Muscle of leg (tissue), 11 donors: ENCODE measurements around the gene ARFGAP1. TPM values are rescaled to one million over a fixed set of nuclear protein-coding genes. Genes with fewer than 3 reads are reported as not detected.
"Not testable (repeated sequence)": the region's sequence is repeated elsewhere in the genome, so short reads cannot be mapped to it uniquely, and the experiment has no call there.

Source experiments
- DNase-seq: peaks from one replicate; pipeline ENCODE4 v3.0.0; 2013
- H3K27ac ChIP-seq: one replicate; pipeline ENCODE4 v1.5.1; 2013; ENCODE audit warnings: mild to moderate bottlenecking, low read length, control low read depth
- H3K27me3 ChIP-seq: one replicate; pipeline ENCODE4 v1.6.1; 2013; ENCODE audit warnings: low read length; ENCODE audit not compliant: control insufficient read depth, insufficient read depth
- H3K36me3 ChIP-seq: one replicate; pipeline ENCODE4 v1.6.1; 2013; ENCODE audit warnings: low read length; ENCODE audit not compliant: control insufficient read depth, insufficient read depth
- H3K4me1 ChIP-seq: one replicate; pipeline ENCODE4 v1.6.1; 2013; ENCODE audit warnings: low read length; ENCODE audit not compliant: control insufficient read depth, insufficient read depth
- H3K4me3 ChIP-seq: one replicate; pipeline ENCODE4 v1.5.1; 2013; ENCODE audit warnings: low read length, control low read depth
- H3K9me3 ChIP-seq: replicated peaks from 2 replicates; pipeline ENCODE4 v1.6.1; 2013; ENCODE audit warnings: low read depth, low read length; ENCODE audit not compliant: control insufficient read depth
- WGBS: methylation state at CpG from one replicate; pipeline ENCODE4 v1.1.5; 2013; ENCODE audit warnings: missing lambda C conversion rate; ENCODE audit not compliant: insufficient coverage; 5-methylcytosine and 5-hydroxymethylcytosine counted together
- polyA plus RNA-seq, 8 donors: library from polyadenylated mRNA; unstranded; fragments of 120-200 nt; gene quantifications; one replicate each; pipeline versions ENCODE4 v1.2.1 to v1.2.3, GENCODE V29; 2013; ENCODE audit warnings: inconsistent platforms in 1 of 8, low replicate concordance in 1 of 8; ENCODE audit not compliant: insufficient read length in 8 of 8, insufficient read depth in 1 of 8
- total RNA-seq: library from RNA; stranded (reverse); fragments of 120-200 nt; gene quantifications from one replicate; pipeline ENCODE4 v1.2.4, GENCODE V29; 2013

The ARFGAP1 gene
- total and polyA plus RNA-seq, 9 donors: 62.6 to 103 (median 86.9) TPM

GRCh38 chr20:63251350-63251749 lies 21.3 kb upstream of the ARFGAP1 start:
- H3K27ac ChIP-seq, H3K4me3 ChIP-seq, DNase-seq, H3K9me3 ChIP-seq: not testable (repeated sequence)
- peaks cover 50% of the 10 kb centered on the region for H3K4me1 ChIP-seq
- WGBS: 40% methylated on average over 1 of the region's 14 CpGs
- peaks cover 33% of the 10 kb centered on the region for H3K36me3 ChIP-seq
- peaks cover 30% of the 10 kb centered on the region for H3K27me3 ChIP-seq

- WGBS: 70% methylated on average over 5 of the region's 8 CpGs
- Histone ChIP-seq H3K27ac (no peak overlapping the region), H3K36me3 (peaks cover 25% of the 10 kb centered on the region), H3K4me1 (peaks cover 49% of the 10 kb centered on the region), H3K27me3 (peaks cover 33% of the 10 kb centered on the region), H3K4me3 (no peak overlapping the region), H3K9me3 (no peaks in the 10 kb centered on the region)
- DNase-seq: no peak
Observed at GRCh38 chr20:63252284-63252711, 20.3 kb upstream of the ARFGAP1 start.

- no peak for DNase-seq
- 15% methylated on average over 15 of the region's 16 CpGs for WGBS
- peaks cover 51% of the 10 kb centered on the region for H3K4me1 ChIP-seq
- peaks cover 30% of the 10 kb centered on the region for H3K27me3 ChIP-seq
- peaks cover 18% of the 10 kb centered on the region for H3K36me3 ChIP-seq
- H3K27ac ChIP-seq: peak overlapping the region; percentile 70
- peak overlapping the region; percentile 46 for H3K4me3 ChIP-seq
- no peaks in the 10 kb centered on the region for H3K9me3 ChIP-seq
Observed at GRCh38 chr20:63253065-63253437, 19.6 kb upstream of the ARFGAP1 start.

DNA sequence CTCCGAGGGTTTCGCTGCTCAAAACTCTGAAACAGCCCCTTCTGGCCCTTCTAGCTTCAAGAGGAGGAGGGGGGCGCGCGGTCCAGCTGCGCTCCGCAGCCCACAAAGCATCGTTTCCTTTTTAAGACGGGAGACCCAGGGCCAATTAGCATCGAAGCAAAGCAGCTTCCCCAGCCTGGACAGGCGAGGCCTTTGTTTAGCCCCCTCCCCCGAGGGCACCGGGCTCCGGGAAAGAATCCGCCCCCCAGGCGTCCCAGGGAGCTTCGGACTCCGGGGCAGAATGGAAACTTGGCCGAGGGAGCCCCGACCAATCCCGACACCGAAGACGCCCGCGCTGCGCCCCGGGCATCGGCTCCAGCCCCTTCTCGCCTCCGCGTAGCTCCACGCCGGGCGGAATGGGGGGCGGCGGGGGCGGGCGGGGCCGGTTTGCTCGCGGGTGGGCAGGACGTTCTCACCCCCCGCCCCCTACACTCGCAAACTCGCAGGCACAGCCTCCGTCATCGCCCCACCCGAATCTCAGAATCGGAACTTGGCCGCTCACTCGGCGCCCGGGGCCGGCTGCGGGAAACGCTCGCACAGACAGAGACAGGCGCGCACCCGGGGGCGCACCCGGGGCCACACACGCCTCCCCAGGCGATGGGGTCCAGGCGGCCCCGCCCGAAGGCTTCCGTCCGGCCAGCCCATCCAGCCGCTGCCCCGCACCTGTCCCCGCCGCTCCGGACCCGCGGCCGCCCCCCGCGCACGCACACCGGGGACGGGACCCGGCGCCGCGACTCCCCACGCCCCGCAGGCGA lies 19.0 kb upstream of the ARFGAP1 start:
- Histone ChIP-seq H3K4me1 (peaks cover 57% of the 10 kb centered on the region), H3K4me3 (peak overlapping the region; percentile 46), H3K36me3 (peaks cover 12% of the 10 kb centered on the region), H3K27ac (peak overlapping the region; percentile 70), H3K9me3 (no peaks in the 10 kb centered on the region), H3K27me3 (peaks cover 30% of the 10 kb centered on the region)
- peak; percentile 78 for DNase-seq
- under 1% methylated on average over 85 of the region's 89 CpGs for WGBS

DNA sequence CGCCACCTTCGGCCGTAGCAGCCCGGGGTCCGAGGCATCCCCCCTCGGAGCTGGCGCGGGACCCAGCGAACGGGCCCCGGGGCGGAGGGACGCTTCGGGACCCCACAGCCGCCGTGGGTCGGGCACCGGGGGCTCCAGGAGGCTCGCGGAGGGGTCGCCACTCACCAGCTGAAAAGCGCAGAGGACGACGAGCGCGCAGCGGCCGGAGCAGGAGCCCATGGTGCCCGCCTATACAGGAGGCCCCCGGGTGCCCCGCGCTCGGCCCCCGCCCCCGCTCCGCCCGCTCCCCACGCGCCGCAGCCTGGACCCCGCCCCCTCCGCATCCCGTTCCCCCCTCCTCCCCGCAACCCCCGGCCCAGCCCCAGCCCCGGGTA lies 18.4 kb upstream of the ARFGAP1 start, which contains the start of gene NKAIN4:
TSS of gene NKAIN4 (minus strand) at position 232 of the 374 bp plus-strand sequence. CDS start at position 219, 13 bp downstream.
- Histone ChIP-seq H3K4me3 (peak within 1 kb of the TSS; percentile 46), H3K27ac (peak within 1 kb of the TSS; percentile 70), H3K9me3 (no peaks in the 10 kb centered on the region), H3K36me3 (peaks cover 9% of the 10 kb centered on the region), H3K27me3 (peaks cover 28% of the 10 kb centered on the region), H3K4me1 (peaks cover 63% of the 10 kb centered on the region)
- WGBS: 0% methylated on average over 25 of the region's 46 CpGs
- DNase-seq: no peak

DNA sequence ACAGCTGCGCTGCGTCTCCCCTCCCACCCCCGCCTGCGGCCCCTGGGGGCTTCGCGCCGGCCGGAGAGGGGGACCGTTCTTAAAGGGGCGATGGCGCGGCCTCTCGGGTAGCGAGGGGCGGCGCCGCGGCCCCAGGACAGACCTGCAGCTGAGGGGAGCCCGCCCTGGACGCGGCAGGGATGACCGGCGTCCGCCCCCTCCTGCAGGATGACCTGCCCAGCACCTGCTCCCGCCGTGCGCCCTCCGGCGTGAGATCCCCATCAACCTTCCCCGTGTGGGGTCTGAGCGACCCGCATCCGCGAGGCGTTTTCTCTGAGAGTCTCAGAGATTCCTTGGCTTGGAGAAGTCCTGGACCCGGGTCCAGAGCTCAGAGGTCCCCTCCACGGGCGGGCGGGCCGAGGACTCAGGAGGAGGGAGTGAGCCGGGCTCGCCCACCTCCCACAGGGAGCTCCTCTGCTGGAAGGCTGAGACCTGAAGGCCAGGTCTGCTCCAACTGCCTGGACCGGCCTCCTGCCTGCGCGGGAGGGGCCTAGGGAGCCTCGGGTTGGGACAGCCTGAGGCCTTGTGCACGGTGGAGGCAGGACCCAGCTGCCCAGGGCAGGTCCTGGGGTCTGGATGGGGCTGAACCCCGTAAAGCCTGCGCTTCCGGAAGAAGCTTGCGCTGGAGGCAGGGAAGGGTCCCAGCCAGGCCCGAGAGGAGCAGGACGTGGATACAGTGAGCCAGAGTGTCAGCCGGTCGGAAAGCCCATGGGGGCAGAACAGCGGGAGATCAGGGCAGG lies 17.8 kb upstream of the ARFGAP1 start:
- WGBS: 5% methylated on average over 50 of the region's 56 CpGs
- Histone ChIP-seq H3K27ac (peak overlapping the region; percentile 62), H3K4me3 (peak overlapping the region; percentile 29), H3K9me3 (no peaks in the 10 kb centered on the region), H3K27me3 (peaks cover 28% of the 10 kb centered on the region), H3K4me1 (peaks cover 69% of the 10 kb centered on the region), H3K36me3 (peaks cover 3% of the 10 kb centered on the region)
- peak; percentile 72 for DNase-seq

DNA sequence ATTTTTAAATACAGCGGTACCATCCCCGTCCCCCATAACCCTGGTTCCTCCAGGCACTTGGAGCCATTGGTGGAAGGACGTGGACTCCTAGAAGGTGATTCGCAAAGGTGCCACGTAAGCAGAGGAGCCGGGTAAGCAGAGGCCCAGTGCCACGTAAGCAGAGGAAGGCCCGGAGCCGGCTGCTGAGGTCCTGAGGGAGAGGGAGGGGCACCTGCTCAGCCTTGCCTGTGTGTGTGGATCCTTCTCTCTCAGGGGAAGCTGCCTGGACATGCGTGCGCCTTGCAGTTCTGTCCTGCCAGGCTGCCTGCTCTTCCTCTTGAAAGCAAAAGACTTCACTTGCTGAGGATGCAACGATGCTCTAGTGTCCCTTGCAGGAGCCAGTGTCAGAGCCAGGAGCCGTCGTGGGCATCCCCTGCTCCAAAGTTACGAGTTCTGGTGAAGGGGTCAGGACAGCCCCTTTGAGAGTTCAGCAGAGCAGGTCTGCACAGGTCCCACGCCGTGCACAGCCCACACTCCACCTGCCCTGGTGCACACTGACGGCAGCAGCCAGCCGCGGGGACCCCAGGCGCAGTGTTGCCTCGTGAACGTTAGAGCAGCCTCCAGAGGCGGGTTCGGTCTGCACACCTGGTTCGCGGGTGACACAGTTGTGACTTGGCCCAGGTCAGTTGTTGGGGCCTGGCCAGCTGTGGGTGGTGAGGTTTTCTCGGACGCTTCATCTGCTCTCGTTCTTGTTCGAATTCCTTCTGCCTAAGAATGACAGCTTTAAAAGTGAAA lies 16.5 kb upstream of the ARFGAP1 start:
- Histone ChIP-seq H3K4me3 (no peak overlapping the region), H3K27ac (no peak overlapping the region), H3K9me3 (no peaks in the 10 kb centered on the region), H3K4me1 (peaks cover 82% of the 10 kb centered on the region), H3K27me3 (peaks cover 28% of the 10 kb centered on the region), H3K36me3 (no peaks in the 10 kb centered on the region)
- DNase-seq: no peak
- 52% methylated on average over 21 of the region's 31 CpGs for WGBS

DNA sequence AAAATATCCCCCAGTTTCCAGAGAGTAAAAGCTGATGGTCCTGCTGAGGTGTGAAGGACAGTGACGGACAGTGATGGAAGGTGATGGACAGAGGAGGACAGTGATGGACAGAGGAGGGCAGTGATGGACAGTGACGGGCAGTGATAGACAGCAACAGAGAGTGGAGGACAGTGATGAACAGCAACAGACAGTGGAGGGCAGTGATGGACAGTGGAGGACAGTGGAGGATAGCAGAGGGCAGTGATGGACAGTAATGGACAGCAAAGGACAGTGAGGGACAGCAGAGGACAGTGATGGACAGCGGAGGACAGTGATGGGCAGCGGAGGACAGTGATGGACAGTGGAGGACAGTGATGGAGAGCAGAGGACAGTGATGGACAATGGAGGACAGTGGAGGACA lies 15.7 kb upstream of the ARFGAP1 start:
- H3K27ac ChIP-seq: no peak overlapping the region
- H3K4me1 ChIP-seq: peaks cover 86% of the 10 kb centered on the region
- no peak overlapping the region for H3K4me3 ChIP-seq
- H3K36me3 ChIP-seq: no peaks in the 10 kb centered on the region
- no peaks in the 10 kb centered on the region for H3K9me3 ChIP-seq
- H3K27me3 ChIP-seq: peaks cover 29% of the 10 kb centered on the region
- 95% methylated on average over 4 of the region's 4 CpGs for WGBS
- no peak for DNase-seq

GRCh38 chr20:63257629-63258028 lies 15.0 kb upstream of the ARFGAP1 start:
- Histone ChIP-seq H3K4me1 (peaks cover 84% of the 10 kb centered on the region), H3K36me3 (no peaks in the 10 kb centered on the region), H3K27me3 (peaks cover 26% of the 10 kb centered on the region), H3K27ac (no peak overlapping the region), H3K9me3 (no peaks in the 10 kb centered on the region), H3K4me3 (no peak overlapping the region)
- DNase-seq: no peak
- 92% methylated on average over 10 of the region's 13 CpGs for WGBS

GRCh38 chr20:63258781-63259180 lies 13.8 kb upstream of the ARFGAP1 start:
- peaks cover 80% of the 10 kb centered on the region for H3K4me1 ChIP-seq
- 6% methylated on average over 8 of the region's 8 CpGs for WGBS
- peak; percentile 92 for DNase-seq
- H3K27ac ChIP-seq: peak overlapping the region; percentile 51
- H3K9me3 ChIP-seq: no peaks in the 10 kb centered on the region
- no peak overlapping the region for H3K4me3 ChIP-seq
- H3K27me3 ChIP-seq: peaks cover 18% of the 10 kb centered on the region
- no peaks in the 10 kb centered on the region for H3K36me3 ChIP-seq
